Mesenchymal stem cell (in vitro differentiated cells and primary cell): ENCODE results near the gene PI16.

Experiments
- DNase-seq: peaks from one replicate; pipeline ENCODE4 v3.0.0-alpha.2; 2013
- H2AFZ ChIP-seq: one replicate; pipeline ENCODE4 v1.6.1; 2013; ENCODE audit warnings: low read depth, mild to moderate bottlenecking, control low read depth, inconsistent platforms, low read length, moderate library complexity
- H2AK5ac ChIP-seq: 2 replicates; pipeline ENCODE4 v1.6.1; 2013; ENCODE audit warnings: low read length, moderate library complexity, mild to moderate bottlenecking, inconsistent platforms; ENCODE audit not compliant: severe bottlenecking
- H2BK120ac ChIP-seq: one replicate; pipeline ENCODE4 v1.6.1; 2013; ENCODE audit warnings: low read depth, mild to moderate bottlenecking, inconsistent platforms, low read length, moderate library complexity
- H2BK12ac ChIP-seq, 2 experiments: one replicate each; pipeline ENCODE4 v1.6.1; 2013; ENCODE audit warnings: inconsistent platforms in 2 of 2, low read length in 2 of 2, mild to moderate bottlenecking in 2 of 2, moderate library complexity in 2 of 2, control low read depth in 1 of 2
- H2BK15ac ChIP-seq: one replicate; pipeline ENCODE4 v1.6.1; 2013; ENCODE audit warnings: mild to moderate bottlenecking, low read depth, inconsistent platforms; ENCODE audit not compliant: poor library complexity, severe bottlenecking
- H2BK5ac ChIP-seq: 2 replicates; pipeline ENCODE4 v1.6.1; 2013; ENCODE audit warnings: low read depth, mild to moderate bottlenecking, low read length, control low read depth, inconsistent platforms; ENCODE audit not compliant: poor library complexity, severe bottlenecking
- H3K14ac ChIP-seq, 2 experiments: one replicate each; pipeline ENCODE4 v1.6.1; 2013; ENCODE audit warnings: inconsistent platforms in 2 of 2, low read length in 2 of 2, control low read depth in 1 of 2, mild to moderate bottlenecking in 1 of 2, moderate library complexity in 1 of 2
- H3K18ac ChIP-seq, 2 experiments: one replicate each; pipeline ENCODE4 v1.6.1; 2013; ENCODE audit warnings: inconsistent platforms in 2 of 2, low read length in 2 of 2, control low read depth in 1 of 2, low read depth in 1 of 2, mild to moderate bottlenecking in 1 of 2
- H3K23ac ChIP-seq, 2 experiments: one replicate each; pipeline ENCODE4 v1.6.1; 2013; ENCODE audit warnings: inconsistent platforms in 2 of 2, low read length in 2 of 2, mild to moderate bottlenecking in 2 of 2, moderate library complexity in 2 of 2, control low read depth in 1 of 2
- H3K27ac ChIP-seq: 2 replicates; pipeline ENCODE4 v1.5.1; 2013; ENCODE audit warnings: mild to moderate bottlenecking, moderate library complexity, low read length, control low read depth, inconsistent platforms; ENCODE audit not compliant: poor library complexity, severe bottlenecking
- H3K27me3 ChIP-seq, 2 experiments: 2 replicates each; pipeline versions ENCODE4 v1.6.1 to v1.7.0; 2013; ENCODE audit warnings: low read length in 2 of 2, mild to moderate bottlenecking in 2 of 2, moderate library complexity in 2 of 2, control low read depth in 1 of 2, inconsistent platforms in 1 of 2; ENCODE audit not compliant: control insufficient read depth in 1 of 2, insufficient read depth in 1 of 2
- H3K36me3 ChIP-seq, 2 experiments: 2 replicates each; pipeline versions ENCODE4 v1.6.1 to v1.7.0; 2013; ENCODE audit warnings: low read length in 2 of 2, control low read depth in 1 of 2, inconsistent platforms in 1 of 2, low read depth in 1 of 2, mild to moderate bottlenecking in 1 of 2; ENCODE audit not compliant: insufficient read depth in 2 of 2, control insufficient read depth in 1 of 2
- H3K4ac ChIP-seq, 2 experiments: one replicate each; pipeline ENCODE4 v1.6.1; 2013; ENCODE audit warnings: inconsistent platforms in 2 of 2, low read length in 2 of 2, mild to moderate bottlenecking in 2 of 2, moderate library complexity in 2 of 2, control low read depth in 1 of 2, low read depth in 1 of 2
- H3K4me1 ChIP-seq: 2 replicates; pipeline ENCODE4 v1.6.1; 2013; ENCODE audit warnings: low read depth, low read length, control low read depth; ENCODE audit not compliant: control insufficient read depth, insufficient read depth
- H3K4me2 ChIP-seq: 2 replicates; pipeline ENCODE4 v1.6.1; 2013; ENCODE audit warnings: low read length, mild to moderate bottlenecking, inconsistent platforms; ENCODE audit not compliant: poor library complexity, severe bottlenecking
- H3K4me3 ChIP-seq, 2 experiments: 2 replicates each; pipeline versions ENCODE4 v1.5.1 to v1.7.0; 2013; ENCODE audit warnings: low read length in 2 of 2, mild to moderate bottlenecking in 2 of 2, control low read depth in 1 of 2, low read depth in 1 of 2; ENCODE audit not compliant: insufficient read depth in 1 of 2
- H3K79me1 ChIP-seq: replicated peaks from 2 replicates; pipeline ENCODE4 v1.6.1; 2013; ENCODE audit warnings: mild to moderate bottlenecking, control low read depth, low read length, inconsistent platforms; ENCODE audit not compliant: poor library complexity, severe bottlenecking
- H3K9ac ChIP-seq: 2 replicates; pipeline ENCODE4 v1.7.0; 2013; ENCODE audit warnings: mild to moderate bottlenecking, low read length, moderate library complexity
- H3K9me3 ChIP-seq: 2 replicates; pipeline ENCODE4 v1.7.0; 2013; ENCODE audit warnings: mild to moderate bottlenecking, low read length; ENCODE audit not compliant: control insufficient read depth
- H4K8ac ChIP-seq: one replicate; pipeline ENCODE4 v1.6.1; 2013; ENCODE audit warnings: inconsistent platforms, mild to moderate bottlenecking, low read length, moderate library complexity
- H4K91ac ChIP-seq: one replicate; pipeline ENCODE4 v1.6.1; 2013; ENCODE audit warnings: mild to moderate bottlenecking, low read length, inconsistent platforms
- WGBS: methylation state at CpG from one replicate; pipeline ENCODE4 v1.1.7; 2013; ENCODE audit warnings: mixed read lengths; 5-methylcytosine and 5-hydroxymethylcytosine counted together

Gene PI16

GRCh38 chr6:36920049-36920448 lies 34.5 kb upstream of the PI16 start:
- H2BK15ac ChIP-seq = no peak overlapping the region
- no peak for DNase-seq
- no peak overlapping the region for H3K18ac ChIP-seq
- H3K4me1 ChIP-seq = peaks cover 10% of the 10 kb centered on the region
- no peak overlapping the region for H4K91ac ChIP-seq
- H3K14ac ChIP-seq = no peak overlapping the region
- H3K4me2 ChIP-seq = no peak overlapping the region
- no peak overlapping the region for H3K23ac ChIP-seq
- H3K4ac ChIP-seq = no peak overlapping the region
- H3K27me3 ChIP-seq = no peaks in the 10 kb centered on the region
- WGBS = 90% methylated on average over 4 of the region's 4 CpGs
- H2BK5ac ChIP-seq = no peak overlapping the region
- H2AK5ac ChIP-seq = no peak overlapping the region
- no peak overlapping the region for H3K4me3 ChIP-seq
- no peak overlapping the region for H2AFZ ChIP-seq
- no peak overlapping the region for H3K9ac ChIP-seq
- H4K8ac ChIP-seq = no peak overlapping the region
- H3K36me3 ChIP-seq = peaks cover 38 to 73% of the 10 kb centered on the region in 2 experiments
- no peak overlapping the region for H3K27ac ChIP-seq
- no peak overlapping the region for H2BK12ac ChIP-seq
- no peak overlapping the region for H2BK120ac ChIP-seq
- H3K79me1 ChIP-seq = peaks cover 2% of the 10 kb centered on the region
- H3K9me3 ChIP-seq = no peaks in the 10 kb centered on the region

DNA sequence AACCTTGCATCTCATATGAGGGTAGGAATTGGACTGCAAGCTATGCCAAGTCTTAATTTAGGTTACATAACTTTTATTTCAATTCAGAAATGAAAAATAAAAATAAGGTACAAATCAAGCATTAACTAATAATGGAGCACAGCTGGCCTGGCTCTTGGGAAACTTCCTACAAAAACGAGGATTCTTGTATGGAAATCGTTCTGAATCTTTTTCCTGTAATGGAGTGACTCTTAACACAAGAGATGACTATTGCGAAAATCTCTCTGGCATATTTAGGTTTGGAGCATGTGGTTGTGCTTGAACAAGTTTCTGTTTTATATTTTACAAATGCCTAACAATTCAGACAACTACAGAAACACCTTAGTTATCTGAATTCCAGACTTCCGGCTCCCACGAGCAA lies 34.0 kb upstream of the PI16 start:
- no peaks in the 10 kb centered on the region for H3K9me3 ChIP-seq
- H3K4me1 ChIP-seq = peaks cover 10% of the 10 kb centered on the region
- H3K27me3 ChIP-seq = no peaks in the 10 kb centered on the region
- H3K27ac ChIP-seq = no peak overlapping the region
- no peak overlapping the region for H4K8ac ChIP-seq
- no peak overlapping the region for H2AFZ ChIP-seq
- no peak overlapping the region for H3K18ac ChIP-seq
- H3K23ac ChIP-seq = no peak overlapping the region
- 88% methylated on average over 4 of the region's 5 CpGs for WGBS
- DNase-seq = no peak
- no peak overlapping the region for H2BK12ac ChIP-seq
- no peak overlapping the region for H3K4me2 ChIP-seq
- H3K79me1 ChIP-seq = peaks cover 2% of the 10 kb centered on the region
- H2BK5ac ChIP-seq = no peak overlapping the region
- H2BK15ac ChIP-seq = no peak overlapping the region
- no peak overlapping the region for H2AK5ac ChIP-seq
- no peak overlapping the region for H4K91ac ChIP-seq
- no peak overlapping the region for H2BK120ac ChIP-seq
- no peak overlapping the region for H3K4me3 ChIP-seq
- no peak overlapping the region for H3K9ac ChIP-seq
- H3K36me3 ChIP-seq = peaks cover 35 to 73% of the 10 kb centered on the region in 2 experiments
- no peak overlapping the region for H3K4ac ChIP-seq
- no peak overlapping the region for H3K14ac ChIP-seq

DNA sequence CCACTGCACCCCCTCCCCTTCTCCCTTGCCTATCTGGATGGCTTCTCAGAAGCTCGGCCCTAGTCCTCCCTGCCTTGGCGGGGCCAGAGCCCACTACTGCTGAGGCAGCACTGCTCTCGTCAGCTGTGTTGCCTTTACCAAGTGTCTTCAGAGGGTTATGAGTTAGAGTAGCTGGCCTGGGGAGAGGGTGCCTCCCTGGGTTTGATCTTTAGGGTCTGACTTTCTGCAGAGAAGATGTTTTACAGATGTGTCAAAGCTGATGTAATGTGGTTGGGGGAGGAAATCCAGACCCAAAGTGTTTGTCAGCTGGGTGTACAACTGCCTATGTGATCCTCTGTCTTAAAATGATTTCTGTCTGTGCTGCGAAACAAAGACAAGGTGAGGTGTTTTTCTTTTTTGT lies 30.4 kb upstream of the PI16 start:
- Histone ChIP-seq H2BK12ac (no peak overlapping the region), H3K79me1 (no peaks in the 10 kb centered on the region), H2BK5ac (no peak overlapping the region), H3K4me1 (peaks cover 26% of the 10 kb centered on the region), H4K8ac (no peak overlapping the region), H3K18ac (no peak overlapping the region), H3K23ac (no peak overlapping the region), H3K27ac (no peak overlapping the region), H2BK15ac (no peak overlapping the region), H3K27me3 (no peaks in the 10 kb centered on the region), H3K9ac (no peak overlapping the region), H4K91ac (no peak overlapping the region), H3K36me3 (peaks cover 20 to 50% of the 10 kb centered on the region in 2 experiments), H3K14ac (no peak overlapping the region), H3K9me3 (no peaks in the 10 kb centered on the region), H2BK120ac (no peak overlapping the region), H3K4me2 (peak overlapping the region; percentile 40), H2AFZ (no peak overlapping the region), H2AK5ac (no peak overlapping the region), H3K4ac (no peak overlapping the region), H3K4me3 (no peak overlapping the region)
- 48% methylated on average over 4 of the region's 4 CpGs for WGBS
- DNase-seq = peak; percentile 25

- H3K36me3 ChIP-seq = peaks cover 16 to 43% of the 10 kb centered on the region in 2 experiments
- no peak overlapping the region for H3K14ac ChIP-seq
- no peak overlapping the region for H2AFZ ChIP-seq
- no peak overlapping the region for H2AK5ac ChIP-seq
- no peak overlapping the region for H3K9ac ChIP-seq
- H3K18ac ChIP-seq = no peak overlapping the region
- no peak overlapping the region for H4K91ac ChIP-seq
- H2BK5ac ChIP-seq = no peak overlapping the region
- H3K4me1 ChIP-seq = peaks cover 26% of the 10 kb centered on the region
- WGBS = 77% methylated on average over 5 of the region's 5 CpGs
- H3K23ac ChIP-seq = no peak overlapping the region
- H3K4me2 ChIP-seq = no peak overlapping the region
- H3K79me1 ChIP-seq = no peaks in the 10 kb centered on the region
- H2BK12ac ChIP-seq = no peak overlapping the region
- H4K8ac ChIP-seq = no peak overlapping the region
- DNase-seq = no peak
- no peak overlapping the region for H2BK15ac ChIP-seq
- no peak overlapping the region for H3K27ac ChIP-seq
- no peak overlapping the region for H2BK120ac ChIP-seq
- H3K4ac ChIP-seq = no peak overlapping the region
- no peaks in the 10 kb centered on the region for H3K9me3 ChIP-seq
- no peak overlapping the region for H3K4me3 ChIP-seq
- H3K27me3 ChIP-seq = no peaks in the 10 kb centered on the region
Measured at GRCh38 chr6:36924778-36925374, 29.7 kb upstream of the PI16 start.
